Psoas muscle (tissue), 8 donors: ENCODE measurements around the gene TEX44. TPM values are rescaled to one million over a fixed set of nuclear protein-coding genes. Genes with fewer than 3 reads are reported as not detected.
"Not testable (repeated sequence)": the region's sequence is repeated elsewhere in the genome, so short reads cannot be mapped to it uniquely, and the experiment has no call there.

Experiments
- ATAC-seq, 4 donors: fragments of 200-7000 bp; cut with Tn5 transposase; one replicate each; pipeline ENCODE4 v1.9.1; 2020; ENCODE audit warnings: moderate library complexity in 3 of 4, mild to moderate bottlenecking in 2 of 4
- DNase-seq, 2 donors: peaks; one replicate each; pipeline ENCODE4 v3.0.0-alpha.2; 2020
- H3K27ac ChIP-seq: fragments of 200-600 bp; one replicate; pipeline ENCODE4 v1.8.0; 2022
- H3K27me3 ChIP-seq, 3 donors: fragments of 200-600 bp in 1 of 3; one replicate each; pipeline versions ENCODE4 v1.6.1 to v1.8.0; 2013 to 2022; ENCODE audit warnings: low read length in 2 of 3, mild to moderate bottlenecking in 2 of 3, moderate library complexity in 1 of 3; ENCODE audit not compliant: insufficient read depth in 3 of 3
- H3K36me3 ChIP-seq, 2 donors: fragments of 200-600 bp in 1 of 2; one replicate each; pipeline versions ENCODE4 v1.6.1 to v1.8.0; 2013 to 2022; ENCODE audit warnings: low read depth in 1 of 2, mild to moderate bottlenecking in 1 of 2, moderate library complexity in 1 of 2; ENCODE audit not compliant: insufficient read depth in 1 of 2
- H3K4me1 ChIP-seq: fragments of 200-600 bp; one replicate; pipeline ENCODE4 v1.8.0; 2022
- H3K4me3 ChIP-seq: fragments of 200-600 bp; one replicate; pipeline ENCODE4 v1.8.0; 2022; ENCODE audit warnings: mild to moderate bottlenecking
- H3K9me3 ChIP-seq: fragments of 200-600 bp; one replicate; pipeline ENCODE4 v1.8.0; 2022
- WGBS, 3 donors: extraction: QIAGEN DNeasy Blood & Tissue Kit; methylation state at CpG; one replicate each; pipeline versions ENCODE4 v1.1.6 to v1.1.7; 2013; 5-methylcytosine and 5-hydroxymethylcytosine counted together
- intact Hi-C, 2 donors: fragments of 100-400 bp; cut with DNase I; formaldehyde crosslinking; loops; one replicate each; pipeline versions ENCODE4 v1.11.0 to v1.14.2; 2022
- polyA plus RNA-seq, 3 donors: library from polyadenylated mRNA; stranded (reverse); fragments of 200-250 nt; gene quantifications; one replicate each; pipeline ENCODE4 v1.2.3, GENCODE V29; 2013
- total RNA-seq, 4 donors: library from RNA; stranded (reverse); fragmentation: NEBNext Ultra II Directional in 2 of 4; extraction: Animal tissue kit (Norgen Biotek cat#: 25700) in 2 of 4; gene quantifications; one replicate each; pipeline versions ENCODE4 v1.2.1 to v1.2.4, GENCODE V29; 2021 to 2023
- TF ChIP-seq, protein P1 (sequence below): fragments of 200-600 bp; IDR thresholded peaks from one replicate; pipeline ENCODE4 v1.8.0; 2022; ENCODE audit warnings: antibody characterized with exemption
- donor health status: healthy with polysubstance abuse.
- donor health status: DM: no; HTN: no; CAD: no; lungs with moderate emphysema.
- donor health status: Bipolar disorder and iron deficiency.
- donor health status: healthy.
- donor health status: DM: yes; HTN: yes; CAD: no.
- donor health status: DM: no; HTN: no; CAD: no.
- donor health status: DM: no; HTN: no; CAD: no.
- donor health status: DM: yes; HTN: yes; CAD: no.

Gene TEX44
- total and polyA plus RNA-seq, 7 donors = not detected

DNA sequence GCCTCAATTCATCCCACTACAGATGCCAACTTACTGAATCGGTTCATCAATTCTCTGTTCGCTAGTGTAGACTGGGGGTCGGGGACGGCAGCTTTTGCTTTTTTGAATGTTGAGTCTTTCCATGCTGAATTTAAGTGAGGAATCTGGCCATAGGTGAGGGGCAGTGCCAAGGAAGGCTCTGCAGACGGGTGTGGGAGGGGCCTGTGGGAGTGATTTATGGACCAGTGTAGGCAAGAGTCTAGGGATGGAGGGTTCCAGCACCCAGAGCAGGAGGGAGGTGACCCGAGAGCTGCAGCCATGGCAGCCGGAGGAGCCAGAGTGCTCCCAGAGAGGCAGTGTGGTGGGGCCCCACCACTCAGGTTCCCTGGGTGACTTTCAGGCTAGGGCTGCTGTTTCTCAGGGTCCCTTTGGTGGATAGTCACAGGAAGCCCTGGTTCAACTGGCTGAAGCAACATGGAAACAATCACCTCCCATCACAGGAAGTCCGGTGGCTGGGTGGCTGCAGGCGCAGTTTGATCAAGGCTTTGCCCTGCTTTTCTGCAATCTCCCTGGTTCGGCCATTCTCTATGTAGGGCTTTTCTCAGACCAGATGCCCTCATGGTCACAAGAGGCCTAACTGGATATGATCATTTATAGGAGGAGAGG lies 16.9 kb upstream of the TEX44 start:
- Histone ChIP-seq H3K27ac (no peak overlapping the region), H3K4me1 (no peaks in the 10 kb centered on the region), H3K9me3 (no peaks in the 10 kb centered on the region), H3K27me3 (no peaks in the 10 kb centered on the region), H3K36me3 (no peaks in the 10 kb centered on the region), H3K4me3 (no peak overlapping the region)
- DNase-seq = no peak
- WGBS, 3 donors = 84 to 95% (median 92%) methylated on average over 10 of the region's 10 CpGs
- no peak for ATAC-seq
- TF ChIP-seq, protein P1, sequence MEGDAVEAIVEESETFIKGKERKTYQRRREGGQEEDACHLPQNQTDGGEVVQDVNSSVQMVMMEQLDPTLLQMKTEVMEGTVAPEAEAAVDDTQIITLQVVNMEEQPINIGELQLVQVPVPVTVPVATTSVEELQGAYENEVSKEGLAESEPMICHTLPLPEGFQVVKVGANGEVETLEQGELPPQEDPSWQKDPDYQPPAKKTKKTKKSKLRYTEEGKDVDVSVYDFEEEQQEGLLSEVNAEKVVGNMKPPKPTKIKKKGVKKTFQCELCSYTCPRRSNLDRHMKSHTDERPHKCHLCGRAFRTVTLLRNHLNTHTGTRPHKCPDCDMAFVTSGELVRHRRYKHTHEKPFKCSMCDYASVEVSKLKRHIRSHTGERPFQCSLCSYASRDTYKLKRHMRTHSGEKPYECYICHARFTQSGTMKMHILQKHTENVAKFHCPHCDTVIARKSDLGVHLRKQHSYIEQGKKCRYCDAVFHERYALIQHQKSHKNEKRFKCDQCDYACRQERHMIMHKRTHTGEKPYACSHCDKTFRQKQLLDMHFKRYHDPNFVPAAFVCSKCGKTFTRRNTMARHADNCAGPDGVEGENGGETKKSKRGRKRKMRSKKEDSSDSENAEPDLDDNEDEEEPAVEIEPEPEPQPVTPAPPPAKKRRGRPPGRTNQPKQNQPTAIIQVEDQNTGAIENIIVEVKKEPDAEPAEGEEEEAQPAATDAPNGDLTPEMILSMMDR = no peak
- intact Hi-C loops = no loop called here

DNA sequence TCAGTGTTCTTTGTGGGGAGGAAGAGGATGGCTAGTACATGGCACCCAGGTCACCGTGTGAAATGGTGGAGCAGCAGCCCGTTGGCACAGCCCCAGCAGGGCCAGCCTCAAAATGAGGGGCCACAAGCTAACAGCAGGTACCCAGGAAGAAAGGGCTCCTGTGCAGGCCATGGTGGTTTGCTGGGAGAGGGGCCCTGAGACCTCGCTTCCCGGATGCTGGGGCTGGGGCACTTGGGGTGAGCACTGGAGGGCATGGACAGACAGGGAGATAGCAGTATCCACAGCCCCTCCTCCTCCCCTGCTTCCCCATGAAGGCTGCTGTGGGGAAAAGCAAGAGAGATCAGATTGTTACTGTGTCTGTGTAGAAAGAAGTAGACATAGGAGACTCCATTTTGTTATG lies 16.2 kb upstream of the TEX44 start:
- intact Hi-C loops = no loop called here
- no peaks in the 10 kb centered on the region for H3K9me3 ChIP-seq
- no peak for ATAC-seq
- 76 to 87% (median 84%) methylated on average over 4 of the region's 4 CpGs for WGBS, 3 donors
- H3K27ac ChIP-seq = no peak overlapping the region
- no peaks in the 10 kb centered on the region for H3K36me3 ChIP-seq
- H3K4me3 ChIP-seq = no peak overlapping the region
- H3K4me1 ChIP-seq = no peaks in the 10 kb centered on the region
- no peaks in the 10 kb centered on the region for H3K27me3 ChIP-seq
- DNase-seq = no peak
- TF ChIP-seq, protein P1 = no peak

DNA sequence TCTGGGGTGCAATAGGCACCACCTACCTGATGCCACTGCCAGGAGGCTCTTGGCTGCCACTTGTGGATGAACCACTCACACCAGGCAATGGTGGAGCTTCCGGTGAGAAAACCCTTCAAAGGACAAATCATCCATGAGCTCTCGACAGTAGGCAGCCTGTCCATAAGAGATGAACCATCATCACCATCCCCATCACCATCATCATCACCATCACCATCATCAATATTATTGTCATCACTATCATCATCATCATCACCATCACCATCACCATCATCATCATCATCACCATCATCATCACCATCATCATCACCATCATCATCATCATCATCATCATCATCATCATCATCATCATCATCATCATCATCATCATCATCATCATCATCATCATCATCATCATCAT lies 14.0 kb upstream of the TEX44 start:
- ATAC-seq, H3K27me3 ChIP-seq, H3K9me3 ChIP-seq, H3K4me1 ChIP-seq, intact Hi-C loops, H3K4me3 ChIP-seq, H3K27ac ChIP-seq, H3K36me3 ChIP-seq, DNase-seq: not testable (repeated sequence)
- WGBS, 3 donors = 95 to 100% (median 100%) methylated on average over 2 of the region's 2 CpGs

DNA sequence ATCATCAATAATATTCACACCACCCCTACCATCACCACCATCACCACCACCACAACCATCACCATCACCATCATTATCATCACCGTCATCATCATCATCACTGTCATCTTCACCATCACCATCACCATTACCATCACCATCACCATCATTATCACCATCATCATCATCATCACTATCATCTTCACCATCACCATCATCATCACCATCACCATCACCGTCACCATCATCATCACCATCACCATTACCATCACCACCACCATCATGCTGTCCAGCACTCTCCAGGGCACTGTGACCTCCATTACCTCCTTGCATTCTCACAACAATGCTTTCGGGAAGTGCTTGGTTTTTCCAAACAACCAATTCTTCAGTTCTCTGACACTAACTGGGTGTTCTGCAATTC lies 13.1 kb upstream of the TEX44 start:
- Histone ChIP-seq H3K27me3 (no peaks in the 10 kb centered on the region), H3K4me1 (no peaks in the 10 kb centered on the region), H3K9me3 (no peaks in the 10 kb centered on the region), H3K4me3 (no peak overlapping the region), H3K27ac (no peak overlapping the region), H3K36me3 (no peaks in the 10 kb centered on the region)
- WGBS, 3 donors = 88 to 94% (median 92%) methylated on average over 3 of the region's 3 CpGs
- no peak for DNase-seq
- ATAC-seq = no peak
- TF ChIP-seq, protein P1 = no peak
- intact Hi-C loops = no loop called here

DNA sequence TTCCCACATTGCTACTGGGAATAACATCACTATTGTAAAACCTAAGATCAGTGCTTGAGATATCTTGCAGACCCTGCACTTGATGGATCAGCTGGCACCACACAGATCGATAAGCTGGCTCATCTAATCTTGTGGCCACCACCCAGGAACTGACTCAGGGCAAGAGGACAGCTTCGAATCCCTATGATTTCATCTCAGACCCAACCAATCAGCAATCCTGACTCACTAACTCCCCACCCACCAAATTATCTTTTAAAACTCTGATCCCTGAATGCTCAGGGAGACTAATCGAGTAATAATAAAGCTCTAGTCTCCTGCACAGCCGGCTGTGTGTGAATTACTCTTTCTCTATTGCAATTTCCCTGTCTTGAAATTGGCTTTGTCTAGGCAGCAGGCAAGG lies 11.3 kb upstream of the TEX44 start:
- intact Hi-C loops = no loop called here
- no peaks in the 10 kb centered on the region for H3K36me3 ChIP-seq
- no peak overlapping the region for H3K27ac ChIP-seq
- ATAC-seq = no peak
- no peak for DNase-seq
- H3K4me1 ChIP-seq = no peaks in the 10 kb centered on the region
- no peaks in the 10 kb centered on the region for H3K27me3 ChIP-seq
- H3K4me3 ChIP-seq = no peak overlapping the region
- TF ChIP-seq, protein P1 = no peak
- whole genome bisulfite sequencing, 3 donors = 60 to 68% (median 62%) methylated on average over 4 of the region's 4 CpGs
- H3K9me3 ChIP-seq = no peaks in the 10 kb centered on the region
